Measurements from ENCODE around the gene METAP1.
"Not testable (repeated sequence)": the region's sequence is repeated elsewhere in the genome, so short reads cannot be mapped to it uniquely, and the experiment has no call there.

Gene METAP1

GRCh38 chr4:99102634-99103033, 107.1 kb downstream of the METAP1 start:
- DNase-seq, result no peak

- no peak for DNase-seq
Observed at GRCh38 chr4:99103166-99103565, 107.6 kb downstream of the METAP1 start.

GRCh38 chr4:99104153-99104552, 108.6 kb downstream of the METAP1 start:
- no peak for DNase-seq

- not testable (repeated sequence) for DNase-seq
Observed at GRCh38 chr4:99109286-99109685, 113.8 kb downstream of the METAP1 start.
